ENCODE measurements around the gene NR4A2. TPM values are rescaled to one million over a fixed set of nuclear protein-coding genes. Genes with fewer than 3 reads are reported as not detected.

The NR4A2 gene
- total RNA-seq, 2 donors from 2014 or later, result 1.2 to 1.6 TPM

DNA sequence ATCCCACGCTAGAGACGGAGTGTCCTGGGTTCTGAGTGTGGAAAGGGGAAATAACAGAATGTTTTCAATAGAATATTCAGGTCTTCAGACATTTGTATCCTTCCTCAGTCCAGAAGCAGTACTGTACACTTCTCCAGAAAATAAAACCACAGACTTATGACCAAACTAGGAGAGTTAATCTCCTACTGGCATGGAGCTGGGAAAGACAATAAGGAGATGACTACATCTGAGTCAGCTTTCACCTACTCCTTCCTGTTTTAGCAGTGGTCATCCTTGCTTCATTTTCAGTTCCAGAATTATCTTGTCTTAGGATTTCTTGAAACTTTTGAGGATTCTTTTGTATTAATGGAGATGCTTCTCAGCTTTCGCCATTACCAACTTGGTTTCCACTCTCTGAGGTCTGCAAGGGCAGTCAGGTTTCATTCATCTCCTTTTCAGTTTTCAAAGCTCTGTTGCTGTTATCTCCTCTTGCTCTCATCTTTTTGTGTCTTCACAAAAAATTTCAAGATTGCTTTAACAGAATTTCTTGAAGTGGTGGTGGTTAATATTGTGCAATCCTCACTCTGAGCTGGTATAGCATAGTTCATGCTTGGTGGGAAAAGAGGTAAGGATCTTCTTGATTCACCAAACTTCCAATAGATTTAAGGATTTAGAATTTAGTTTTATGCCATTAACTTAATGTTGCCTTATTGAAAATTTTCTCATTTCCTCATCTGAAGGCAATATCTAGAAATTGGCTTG is 23.7 kb upstream of the NR4A2 start:
- H3K4me1 Mint-ChIP-seq, result no peaks in the 10 kb centered on the region
- Histone ChIP-seq H3K9ac (ENCODE audit: extremely low read depth, low read length, poor library complexity, severe bottlenecking) (no peak overlapping the region), H3K27ac (ENCODE audit: low read depth, low read length) (no peak overlapping the region), H3K4me1 (ENCODE audit: control insufficient read depth, insufficient read depth, low read length) (no peaks in the 10 kb centered on the region), H3K4me3 (ENCODE audit: low read length) (no peak overlapping the region), H3K27me3 (ENCODE audit: control insufficient read depth, insufficient read depth, low read length, poor library complexity, severe bottlenecking) (no peaks in the 10 kb centered on the region), H3K9me3 (ENCODE audit: control insufficient read depth, low read length) (no peaks in the 10 kb centered on the region), H3K36me3 (ENCODE audit: control insufficient read depth, insufficient read depth, low read length) (no peaks in the 10 kb centered on the region)
- no peak overlapping the region for H3K27ac Mint-ChIP-seq
- peaks cover 1% of the 10 kb centered on the region for H3K27me3 Mint-ChIP-seq (ENCODE audit: insufficient read depth)
- H3K4me3 Mint-ChIP-seq, result no peak overlapping the region
- 93 to 100% methylated on average over 1 of the region's 3 CpGs for WGBS, 2 experiments (ENCODE audit: insufficient coverage in 1 of 2, insufficient read length in 1 of 2)
- no peaks in the 10 kb centered on the region for H3K36me3 Mint-ChIP-seq (ENCODE audit: low read depth)
- H3K9me3 Mint-ChIP-seq, result no peaks in the 10 kb centered on the region
- TF ChIP-seq, protein P1, sequence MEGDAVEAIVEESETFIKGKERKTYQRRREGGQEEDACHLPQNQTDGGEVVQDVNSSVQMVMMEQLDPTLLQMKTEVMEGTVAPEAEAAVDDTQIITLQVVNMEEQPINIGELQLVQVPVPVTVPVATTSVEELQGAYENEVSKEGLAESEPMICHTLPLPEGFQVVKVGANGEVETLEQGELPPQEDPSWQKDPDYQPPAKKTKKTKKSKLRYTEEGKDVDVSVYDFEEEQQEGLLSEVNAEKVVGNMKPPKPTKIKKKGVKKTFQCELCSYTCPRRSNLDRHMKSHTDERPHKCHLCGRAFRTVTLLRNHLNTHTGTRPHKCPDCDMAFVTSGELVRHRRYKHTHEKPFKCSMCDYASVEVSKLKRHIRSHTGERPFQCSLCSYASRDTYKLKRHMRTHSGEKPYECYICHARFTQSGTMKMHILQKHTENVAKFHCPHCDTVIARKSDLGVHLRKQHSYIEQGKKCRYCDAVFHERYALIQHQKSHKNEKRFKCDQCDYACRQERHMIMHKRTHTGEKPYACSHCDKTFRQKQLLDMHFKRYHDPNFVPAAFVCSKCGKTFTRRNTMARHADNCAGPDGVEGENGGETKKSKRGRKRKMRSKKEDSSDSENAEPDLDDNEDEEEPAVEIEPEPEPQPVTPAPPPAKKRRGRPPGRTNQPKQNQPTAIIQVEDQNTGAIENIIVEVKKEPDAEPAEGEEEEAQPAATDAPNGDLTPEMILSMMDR (conservative IDR thresholded peaks at IDR 0.05), result no peak
- no peak for DNase-seq

DNA sequence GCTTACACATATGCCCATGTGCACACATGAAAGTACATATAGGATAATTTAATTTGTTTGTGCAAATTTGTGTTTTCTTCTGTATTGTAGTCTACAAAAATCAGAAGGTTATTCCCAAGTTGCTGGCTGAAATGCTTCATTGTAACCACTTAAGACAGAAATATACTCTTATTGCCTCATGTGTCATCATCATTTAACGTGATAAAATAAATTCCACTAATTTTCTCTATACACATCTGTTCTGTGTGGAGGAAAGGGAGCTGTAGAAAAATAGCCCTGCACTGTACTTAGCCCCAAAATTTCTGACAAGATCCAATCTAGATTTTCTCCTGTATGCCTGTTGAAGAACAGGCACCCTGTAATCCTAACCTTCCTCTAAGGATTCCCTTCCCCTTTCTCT is 20.4 kb upstream of the NR4A2 start:
- Mint-ChIP-seq H3K4me1 (no peaks in the 10 kb centered on the region), H3K4me3 (no peak overlapping the region), H3K27ac (no peak overlapping the region), H3K9me3 (peaks cover 3% of the 10 kb centered on the region), H3K36me3 (ENCODE audit: low read depth) (no peaks in the 10 kb centered on the region), H3K27me3 (ENCODE audit: insufficient read depth) (no peaks in the 10 kb centered on the region)
- no peaks in the 10 kb centered on the region for H3K9me3 ChIP-seq (ENCODE audit: control insufficient read depth, low read length)
- H3K4me1 ChIP-seq (ENCODE audit: control insufficient read depth, insufficient read depth, low read length), result no peaks in the 10 kb centered on the region
- TF ChIP-seq, protein P1 (conservative IDR thresholded peaks at IDR 0.05), result no peak
- no peaks in the 10 kb centered on the region for H3K27me3 ChIP-seq (ENCODE audit: control insufficient read depth, insufficient read depth, low read length, poor library complexity, severe bottlenecking)
- DNase-seq, result no peak
- no peaks in the 10 kb centered on the region for H3K36me3 ChIP-seq (ENCODE audit: control insufficient read depth, insufficient read depth, low read length)
- 78% methylated on average over 1 of the region's 1 CpG; no CpG with 5 or more reads in 1 of the 2 experiments for WGBS, 2 experiments (ENCODE audit: insufficient coverage in 1 of 2, insufficient read length in 1 of 2)
- H3K9ac ChIP-seq (ENCODE audit: extremely low read depth, low read length, poor library complexity, severe bottlenecking), result no peak overlapping the region
- H3K27ac ChIP-seq (ENCODE audit: low read depth, low read length), result no peak overlapping the region
- H3K4me3 ChIP-seq (ENCODE audit: low read length), result no peak overlapping the region

DNA sequence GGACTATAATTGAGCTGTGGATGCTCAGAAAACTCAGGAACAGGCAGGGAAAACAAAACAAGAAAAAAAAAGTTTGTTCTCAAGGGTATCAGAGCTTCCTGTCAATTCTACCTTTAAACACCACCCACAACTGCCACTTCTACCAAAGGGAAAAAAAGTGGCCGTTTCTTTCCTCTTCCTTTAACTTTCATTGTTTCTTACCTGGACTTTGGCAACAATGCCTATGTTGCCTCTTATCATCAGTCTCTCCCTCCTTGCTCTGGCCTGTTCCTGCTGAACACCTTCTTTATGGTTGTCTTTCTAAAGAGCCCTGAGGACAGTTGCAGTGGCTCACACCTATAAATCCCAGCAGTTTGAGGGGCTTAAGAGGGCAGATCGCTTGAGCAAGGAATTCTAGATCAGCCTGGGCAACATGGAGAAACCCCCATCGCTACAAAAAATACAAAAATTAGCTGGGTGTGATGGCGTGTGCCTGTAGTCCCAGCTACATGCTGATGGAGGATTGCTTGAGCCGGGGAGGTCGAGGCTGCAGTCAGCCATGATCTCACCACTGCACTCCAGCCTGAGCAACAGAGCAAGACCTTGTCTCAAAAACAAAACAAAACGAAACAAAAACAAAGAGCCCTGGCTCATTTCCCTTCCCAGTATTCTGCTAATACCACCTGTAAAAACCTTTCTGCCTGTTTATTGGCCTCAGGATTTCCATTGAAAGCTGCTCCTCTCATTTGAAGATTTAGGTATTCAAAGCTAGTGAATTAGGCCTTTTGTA is 18.0 kb upstream of the NR4A2 start:
- Mint-ChIP-seq H3K4me3 (no peak overlapping the region), H3K27ac (no peak overlapping the region)
- WGBS, 2 experiments (ENCODE audit: insufficient coverage in 1 of 2, insufficient read length in 1 of 2), result 93 to 100% methylated on average over 4 to 7 of the region's 7 CpGs

More for the DNA sequence above, 18.0 kb upstream of the NR4A2 start:
- H3K9me3 Mint-ChIP-seq, result peaks cover 3% of the 10 kb centered on the region
- TF ChIP-seq, protein P1 (conservative IDR thresholded peaks at IDR 0.05), result no peak
- no peaks in the 10 kb centered on the region for H3K9me3 ChIP-seq (ENCODE audit: control insufficient read depth, low read length)
- no peaks in the 10 kb centered on the region for H3K4me1 Mint-ChIP-seq
- H3K27ac ChIP-seq (ENCODE audit: low read depth, low read length), result no peak overlapping the region
- no peak for DNase-seq
- H3K9ac ChIP-seq (ENCODE audit: extremely low read depth, low read length, poor library complexity, severe bottlenecking), result no peak overlapping the region
- H3K27me3 Mint-ChIP-seq (ENCODE audit: insufficient read depth), result no peaks in the 10 kb centered on the region
- H3K27me3 ChIP-seq (ENCODE audit: control insufficient read depth, insufficient read depth, low read length, poor library complexity, severe bottlenecking), result no peaks in the 10 kb centered on the region
- H3K4me3 ChIP-seq (ENCODE audit: low read length), result no peak overlapping the region
- H3K4me1 ChIP-seq (ENCODE audit: control insufficient read depth, insufficient read depth, low read length), result no peaks in the 10 kb centered on the region
- no peaks in the 10 kb centered on the region for H3K36me3 ChIP-seq (ENCODE audit: control insufficient read depth, insufficient read depth, low read length)
- H3K36me3 Mint-ChIP-seq (ENCODE audit: low read depth), result no peaks in the 10 kb centered on the region
